Measurements from ENCODE around the gene PLD4. TPM values are rescaled to one million over a fixed set of nuclear protein-coding genes. Genes with fewer than 3 reads are reported as not detected.

PLD4 gene
- total and polyA plus RNA-seq, 9 of the 15 experiments (the other 6 are each of a cell fraction or from before 2014, with no cell fraction given): 0.18 to 0.24 TPM; not detected in 7

DNA sequence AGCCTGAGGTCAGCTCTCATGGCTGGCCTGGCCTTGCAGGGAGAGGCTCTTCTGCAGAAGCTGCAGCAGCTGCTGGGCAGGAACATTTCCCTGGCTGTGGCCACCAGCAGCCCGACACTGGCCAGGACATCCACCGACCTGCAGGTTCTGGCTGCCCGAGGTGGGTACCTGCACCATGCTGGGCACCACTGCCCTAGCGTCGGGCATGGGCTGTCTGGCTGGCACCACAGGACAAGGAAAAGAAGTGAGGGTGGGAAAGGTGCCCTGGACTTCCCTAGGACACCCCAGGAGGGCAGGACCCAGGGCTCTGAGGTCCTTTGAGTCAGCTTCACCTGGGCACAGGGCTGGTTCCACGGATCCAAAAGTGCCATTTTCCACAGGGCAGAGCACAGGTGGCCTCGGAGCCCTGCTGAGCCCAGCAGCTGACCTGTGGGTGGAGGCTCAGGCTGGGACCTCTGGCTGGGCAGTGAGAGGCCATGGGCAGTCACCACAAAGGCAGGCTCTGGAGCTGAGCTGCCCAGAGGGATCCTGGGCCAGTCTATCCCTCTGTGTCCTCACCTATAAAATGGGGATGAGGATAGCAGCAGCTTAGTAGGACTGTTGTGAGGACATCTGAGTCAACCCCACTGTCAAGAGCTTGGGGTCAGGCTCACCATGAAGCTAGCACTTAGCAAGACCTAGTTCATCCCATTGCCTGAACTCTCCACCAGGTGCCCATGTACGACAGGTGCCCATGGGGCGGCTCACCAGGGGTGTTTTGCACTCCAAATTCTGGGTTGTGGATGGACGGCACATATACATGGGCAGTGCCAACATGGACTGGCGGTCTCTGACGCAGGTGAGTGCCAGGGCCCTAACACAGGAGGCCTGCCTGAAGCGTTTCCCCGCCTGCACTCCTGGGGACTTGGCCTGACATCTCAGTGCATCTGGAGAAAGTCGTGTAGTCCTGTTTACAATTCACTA is 4.9 kb downstream of the PLD4 start (continued):
- TF ChIP-seq, protein P1, sequence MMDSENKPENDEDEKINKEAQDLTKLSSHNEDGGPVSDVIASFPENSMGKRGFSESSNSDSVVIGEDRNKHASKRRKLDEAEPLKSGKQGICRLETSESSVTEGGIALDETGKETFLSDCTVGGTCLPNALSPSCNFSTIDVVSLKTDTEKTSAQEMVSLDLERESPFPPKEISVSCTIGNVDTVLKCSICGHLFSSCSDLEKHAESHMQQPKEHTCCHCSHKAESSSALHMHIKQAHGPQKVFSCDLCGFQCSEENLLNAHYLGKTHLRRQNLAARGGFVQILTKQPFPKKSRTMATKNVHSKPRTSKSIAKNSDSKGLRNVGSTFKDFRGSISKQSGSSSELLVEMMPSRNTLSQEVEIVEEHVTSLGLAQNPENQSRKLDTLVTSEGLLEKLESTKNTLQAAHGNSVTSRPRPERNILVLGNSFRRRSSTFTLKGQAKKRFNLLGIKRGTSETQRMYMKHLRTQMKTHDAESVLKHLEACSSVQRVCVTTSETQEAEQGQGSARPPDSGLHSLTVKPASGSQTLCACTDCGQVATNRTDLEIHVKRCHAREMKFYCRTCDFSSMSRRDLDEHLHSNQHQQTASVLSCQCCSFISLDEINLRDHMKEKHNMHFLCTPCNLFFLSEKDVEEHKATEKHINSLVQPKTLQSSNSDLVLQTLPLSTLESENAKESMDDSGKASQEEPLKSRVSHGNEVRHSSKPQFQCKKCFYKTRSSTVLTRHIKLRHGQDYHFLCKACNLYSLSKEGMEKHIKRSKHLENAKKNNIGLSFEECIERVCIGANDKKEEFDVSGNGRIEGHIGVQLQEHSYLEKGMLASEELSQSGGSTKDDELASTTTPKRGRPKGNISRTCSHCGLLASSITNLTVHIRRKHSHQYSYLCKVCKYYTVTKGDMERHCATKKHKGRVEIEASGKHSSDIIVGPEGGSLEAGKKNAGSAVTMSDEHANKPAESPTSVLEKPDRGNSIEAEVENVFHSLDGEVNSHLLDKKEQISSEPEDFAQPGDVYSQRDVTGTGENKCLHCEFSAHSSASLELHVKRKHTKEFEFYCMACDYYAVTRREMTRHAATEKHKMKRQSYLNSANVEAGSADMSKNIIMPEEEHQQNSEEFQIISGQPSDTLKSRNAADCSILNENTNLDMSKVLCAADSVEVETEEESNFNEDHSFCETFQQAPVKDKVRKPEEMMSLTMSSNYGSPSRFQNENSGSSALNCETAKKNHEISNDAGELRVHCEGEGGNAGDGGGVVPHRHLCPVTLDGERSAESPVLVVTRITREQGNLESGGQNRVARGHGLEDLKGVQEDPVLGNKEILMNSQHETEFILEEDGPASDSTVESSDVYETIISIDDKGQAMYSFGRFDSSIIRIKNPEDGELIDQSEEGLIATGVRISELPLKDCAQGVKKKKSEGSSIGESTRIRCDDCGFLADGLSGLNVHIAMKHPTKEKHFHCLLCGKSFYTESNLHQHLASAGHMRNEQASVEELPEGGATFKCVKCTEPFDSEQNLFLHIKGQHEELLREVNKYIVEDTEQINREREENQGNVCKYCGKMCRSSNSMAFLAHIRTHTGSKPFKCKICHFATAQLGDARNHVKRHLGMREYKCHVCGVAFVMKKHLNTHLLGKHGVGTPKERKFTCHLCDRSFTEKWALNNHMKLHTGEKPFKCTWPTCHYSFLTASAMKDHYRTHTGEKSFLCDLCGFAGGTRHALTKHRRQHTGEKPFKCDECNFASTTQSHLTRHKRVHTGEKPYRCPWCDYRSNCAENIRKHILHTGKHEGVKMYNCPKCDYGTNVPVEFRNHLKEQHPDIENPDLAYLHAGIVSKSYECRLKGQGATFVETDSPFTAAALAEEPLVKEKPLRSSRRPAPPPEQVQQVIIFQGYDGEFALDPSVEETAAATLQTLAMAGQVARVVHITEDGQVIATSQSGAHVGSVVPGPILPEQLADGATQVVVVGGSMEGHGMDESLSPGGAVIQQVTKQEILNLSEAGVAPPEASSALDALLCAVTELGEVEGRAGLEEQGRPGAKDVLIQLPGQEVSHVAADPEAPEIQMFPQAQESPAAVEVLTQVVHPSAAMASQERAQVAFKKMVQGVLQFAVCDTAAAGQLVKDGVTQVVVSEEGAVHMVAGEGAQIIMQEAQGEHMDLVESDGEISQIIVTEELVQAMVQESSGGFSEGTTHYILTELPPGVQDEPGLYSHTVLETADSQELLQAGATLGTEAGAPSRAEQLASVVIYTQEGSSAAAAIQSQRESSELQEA (IDR thresholded peaks at IDR 0.05; ENCODE audit: low read depth): no peak
